Fibroblast of lung (primary cell): Measurements from ENCODE around the gene SFTPB. TPM values are rescaled to one million over a fixed set of nuclear protein-coding genes. Genes with fewer than 3 reads are reported as not detected.
A peak's percentile ranks its signal among the peaks of the same experiment; 100 is the strongest.

Experiments used
- DNase-seq, 2 donors: peaks; one replicate each; pipeline versions ENCODE4 v3.0.0 to v3.0.0-alpha.2; 2010; ENCODE audit warnings: low read depth in 2 of 2
- H2AFZ ChIP-seq: 2 replicates; pipeline ENCODE4 v1.5.1; 2012; ENCODE audit warnings: low read length, control low read depth, inconsistent platforms
- H3K27ac ChIP-seq: 2 replicates; pipeline ENCODE4 v1.5.1; 2011; ENCODE audit warnings: low read length, control low read depth; ENCODE audit not compliant: insufficient read depth
- H3K27me3 ChIP-seq: 2 replicates; pipeline ENCODE4 v1.5.1; 2011; ENCODE audit warnings: mild to moderate bottlenecking, low read length; ENCODE audit not compliant: control insufficient read depth, insufficient read depth
- H3K36me3 ChIP-seq: 2 replicates; pipeline ENCODE4 v1.5.1; 2011; ENCODE audit warnings: low read length; ENCODE audit not compliant: control insufficient read depth, insufficient read depth
- H3K4me1 ChIP-seq: 2 replicates; pipeline ENCODE4 v1.5.1; 2011; ENCODE audit warnings: low read length; ENCODE audit not compliant: control insufficient read depth, insufficient read depth; ENCODE audit errors: extremely low read depth
- H3K4me2 ChIP-seq: 2 replicates; pipeline ENCODE4 v1.5.1; 2011; ENCODE audit warnings: low read length, control low read depth; ENCODE audit not compliant: insufficient read depth; ENCODE audit errors: extremely low read depth
- H3K4me3 ChIP-seq, 4 experiments: fragments of 200-600 bp in 1 of 4; sonication (generic) in 1 of 4; replicated peaks in 1 of 4; 2 replicates each; pipeline ENCODE4 v1.5.1; 2011 to 2016; ENCODE audit warnings: low read length in 4 of 4, low read depth in 3 of 4, mild to moderate bottlenecking in 3 of 4, control low read depth in 2 of 4, inconsistent platforms in 1 of 4, mixed read lengths in 1 of 4; ENCODE audit not compliant: insufficient read depth in 1 of 4; ENCODE audit errors: control extremely low read depth in 1 of 4
- H3K79me2 ChIP-seq: 2 replicates; pipeline ENCODE4 v1.5.1; 2012; ENCODE audit warnings: mild to moderate bottlenecking, low read length, inconsistent platforms; ENCODE audit not compliant: control insufficient read depth, insufficient read depth
- H3K9ac ChIP-seq: 2 replicates; pipeline ENCODE4 v1.5.1; 2011; ENCODE audit warnings: mild to moderate bottlenecking, low read length, control low read depth; ENCODE audit not compliant: insufficient read depth
- H3K9me3 ChIP-seq: 2 replicates; pipeline ENCODE4 v1.5.1; 2012; ENCODE audit warnings: low read depth, low read length; ENCODE audit not compliant: control insufficient read depth, insufficient read depth
- H4K20me1 ChIP-seq: 2 replicates; pipeline ENCODE4 v1.5.1; 2011; ENCODE audit warnings: low read length; ENCODE audit not compliant: control insufficient read depth, insufficient read depth; ENCODE audit errors: extremely low read depth
- CTCF ChIP-seq, 2 donors: IDR thresholded peaks in 1 of 2; conservative IDR thresholded peaks in 1 of 2; 1 replicate in 1 of 2; 2 replicates in 1 of 2; pipeline ENCODE4 v1.5.1; 2011 to 2012; ENCODE audit warnings: low read length in 2 of 2, control low read depth in 1 of 2, inconsistent platforms in 1 of 2, low read depth in 1 of 2, mild to moderate bottlenecking in 1 of 2
- EZH2 ChIP-seq: IDR thresholded peaks from 2 replicates; pipeline ENCODE4 v1.5.1; 2012; ENCODE audit warnings: low read length, control low read depth, mild to moderate bottlenecking; ENCODE audit errors: missing control alignments
- polyA plus RNA-seq, 2 donors: library from polyadenylated mRNA; depleted of rRNA in 1 of 2; stranded (reverse) in 1 of 2; unstranded in 1 of 2; fragments of >200 nt; gene quantifications; 2 replicates each; pipeline ENCODE4 v1.2.1, GENCODE V29; 2011 to 2012; ENCODE audit warnings: missing spikeins in 1 of 2
- total RNA-seq: library from RNA; depleted of rRNA; stranded (reverse); fragments of >200 nt; gene quantifications from 2 replicates; pipeline ENCODE4 v1.2.1, GENCODE V29; 2014

SFTPB gene
- total and polyA plus RNA-seq, 2 donors (not counting 1 experiment from before 2014, with no cell fraction given), result not detected

GRCh38 chr2:85705680-85706039 lies 37.7 kb upstream of the SFTPB start:
- H3K4me3 ChIP-seq, result no peak overlapping the region
- TF ChIP-seq EZH2, result no peak
- TF ChIP-seq CTCF (conservative IDR thresholded peaks at IDR 0.05 in 1 of 2, IDR thresholded peaks at IDR 0.05 in 1 of 2; ENCODE audit: low read depth in 1 of 2, low read length in 2 of 2), result no peak
- H3K27me3 ChIP-seq, result no peaks in the 10 kb centered on the region
- H3K9me3 ChIP-seq, result no peaks in the 10 kb centered on the region
- DNase-seq, result peak; percentile 98 to 99
- peak overlapping the region; percentile 1 for H3K27ac ChIP-seq
- no peak overlapping the region for H3K9ac ChIP-seq
- no peak overlapping the region for H3K4me2 ChIP-seq
- H4K20me1 ChIP-seq, result no peaks in the 10 kb centered on the region
- no peaks in the 10 kb centered on the region for H3K79me2 ChIP-seq
- H2AFZ ChIP-seq, result no peak overlapping the region
- no peaks in the 10 kb centered on the region for H3K36me3 ChIP-seq
- peaks cover 15% of the 10 kb centered on the region for H3K4me1 ChIP-seq

- H4K20me1 ChIP-seq, result no peaks in the 10 kb centered on the region
- DNase-seq, result peak; percentile 40 to 56
- no peaks in the 10 kb centered on the region for H3K79me2 ChIP-seq
- peaks cover 15% of the 10 kb centered on the region for H3K4me1 ChIP-seq
- H3K9me3 ChIP-seq, result no peaks in the 10 kb centered on the region
- no peak overlapping the region for H3K4me2 ChIP-seq
- TF ChIP-seq CTCF (conservative IDR thresholded peaks at IDR 0.05 in 1 of 2, IDR thresholded peaks at IDR 0.05 in 1 of 2; ENCODE audit: low read depth in 1 of 2, low read length in 2 of 2), result no peak
- TF ChIP-seq EZH2, result no peak
- no peak overlapping the region for H3K4me3 ChIP-seq
- H3K27me3 ChIP-seq, result no peaks in the 10 kb centered on the region
- peak overlapping the region; percentile 1 for H3K27ac ChIP-seq
- H3K36me3 ChIP-seq, result no peaks in the 10 kb centered on the region
- no peak overlapping the region for H3K9ac ChIP-seq
- H2AFZ ChIP-seq, result no peak overlapping the region
Observed at GRCh38 chr2:85704800-85705679, 37.0 kb upstream of the SFTPB start.

GRCh38 chr2:85704038-85704437 lies 36.0 kb upstream of the SFTPB start:
- Histone ChIP-seq H3K4me2 (no peak overlapping the region), H3K79me2 (no peaks in the 10 kb centered on the region), H3K27me3 (no peaks in the 10 kb centered on the region), H3K9ac (no peak overlapping the region), H4K20me1 (no peaks in the 10 kb centered on the region), H3K4me1 (peaks cover 15% of the 10 kb centered on the region), H3K4me3 (no peak overlapping the region), H3K36me3 (no peaks in the 10 kb centered on the region), H3K9me3 (no peaks in the 10 kb centered on the region), H2AFZ (no peak overlapping the region), H3K27ac (no peak overlapping the region)
- TF ChIP-seq CTCF (conservative IDR thresholded peaks at IDR 0.05 in 1 of 2, IDR thresholded peaks at IDR 0.05 in 1 of 2; ENCODE audit: low read depth in 1 of 2, low read length in 2 of 2) (no peak), EZH2 (no peak)
- DNase-seq, result peak in 1 of 2 donors; percentile 54
